ENCODE measurements around the gene NOL7.

NOL7 gene

GRCh38 chr6:13614926-13615791 lies at the start of gene NOL7:
Gene NOL7 (plus strand): TSS chr6:13615335. CDS start chr6:13615359, 24 bp downstream.
- peak; percentile 97 to 98 for DNase-seq (ENCODE audit: extremely low read depth in 1 of 2, low read depth in 1 of 2)

- DNase-seq (ENCODE audit: extremely low read depth in 1 of 2, low read depth in 1 of 2): no peak
Measured at GRCh38 chr6:13565921-13566320, 49.2 kb upstream of the NOL7 start.

DNA sequence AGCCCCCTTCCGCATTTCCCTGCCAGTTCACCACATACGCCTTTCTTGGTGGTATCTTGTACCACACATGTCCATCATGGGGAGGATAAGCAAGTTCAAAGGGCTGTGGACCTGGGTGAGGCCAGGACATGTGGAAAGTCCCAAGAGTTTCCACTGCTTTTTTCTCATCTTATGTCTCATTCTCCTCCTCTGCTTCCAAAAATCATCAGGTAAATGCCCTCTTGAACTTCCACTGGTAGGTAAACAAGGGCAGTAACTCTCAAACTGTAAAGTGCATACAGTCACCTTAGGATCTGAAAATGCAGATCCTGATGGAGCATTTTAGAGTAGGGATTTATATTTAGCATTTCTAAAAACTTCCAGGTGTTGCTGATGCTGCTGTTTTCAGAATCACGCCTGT lies 48.6 kb upstream of the NOL7 start:
- no peak for DNase-seq (ENCODE audit: extremely low read depth in 1 of 2, low read depth in 1 of 2)

DNA sequence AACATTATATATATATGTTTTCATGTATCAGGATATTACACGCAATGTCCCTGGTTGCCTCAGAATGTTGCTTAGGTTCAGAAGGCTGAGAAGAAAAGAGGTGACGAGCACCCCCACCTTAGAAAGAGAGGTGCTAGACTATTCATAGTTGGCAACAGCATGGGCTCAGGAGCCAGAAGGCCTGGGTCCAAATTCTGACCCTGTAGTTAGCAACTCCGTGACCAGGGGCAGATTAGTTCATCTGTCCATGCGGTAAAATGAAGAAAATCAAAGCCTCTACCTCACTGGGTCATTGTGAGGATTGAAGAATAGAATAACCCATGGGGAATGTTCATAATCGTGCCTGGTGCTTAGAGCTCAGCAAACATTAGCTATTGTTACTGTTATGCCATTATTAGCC lies 46.2 kb upstream of the NOL7 start:
- no peak for DNase-seq (ENCODE audit: extremely low read depth in 1 of 2, low read depth in 1 of 2)

GRCh38 chr6:13572240-13572639 lies 42.9 kb upstream of the NOL7 start:
- no peak for DNase-seq (ENCODE audit: extremely low read depth in 1 of 2, low read depth in 1 of 2)

DNA sequence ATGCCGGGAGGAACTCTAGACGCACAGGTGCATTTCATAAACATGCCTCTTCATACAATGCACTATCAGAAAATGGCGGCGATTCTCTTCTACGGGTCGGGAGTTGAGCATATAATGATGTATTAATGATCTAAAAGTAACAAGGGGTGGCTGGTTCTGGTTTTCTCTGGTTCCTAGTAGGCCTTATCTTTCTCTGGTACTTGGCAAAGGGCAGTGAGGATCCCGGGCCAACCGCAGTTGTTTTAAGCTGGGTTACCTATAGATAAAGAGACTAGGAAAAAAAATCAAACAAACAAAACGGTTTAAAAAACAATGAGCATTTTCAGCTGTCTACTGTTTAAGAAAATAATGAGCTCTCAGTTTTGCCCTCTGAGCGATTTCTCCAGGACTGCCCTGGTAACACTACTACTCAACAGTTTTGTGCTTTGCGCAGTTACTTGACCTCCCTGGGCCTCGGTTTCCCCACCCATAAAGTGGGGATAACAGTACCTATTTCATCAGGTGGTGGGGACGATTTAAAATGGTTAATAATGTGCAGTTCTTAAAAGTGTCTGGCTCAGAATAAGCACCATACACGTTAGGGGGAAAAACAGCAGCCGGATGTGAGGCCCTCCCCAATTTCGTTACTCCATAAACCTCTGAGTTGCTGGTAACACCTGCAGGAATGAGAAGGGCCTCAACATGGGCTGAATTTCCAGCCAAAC lies 42.0 kb upstream of the NOL7 start:
- no peak for DNase-seq (ENCODE audit: extremely low read depth in 1 of 2, low read depth in 1 of 2)

- no peak for DNase-seq (ENCODE audit: extremely low read depth in 1 of 2, low read depth in 1 of 2)
Measured at GRCh38 chr6:13573669-13574110, 41.4 kb upstream of the NOL7 start.

DNA sequence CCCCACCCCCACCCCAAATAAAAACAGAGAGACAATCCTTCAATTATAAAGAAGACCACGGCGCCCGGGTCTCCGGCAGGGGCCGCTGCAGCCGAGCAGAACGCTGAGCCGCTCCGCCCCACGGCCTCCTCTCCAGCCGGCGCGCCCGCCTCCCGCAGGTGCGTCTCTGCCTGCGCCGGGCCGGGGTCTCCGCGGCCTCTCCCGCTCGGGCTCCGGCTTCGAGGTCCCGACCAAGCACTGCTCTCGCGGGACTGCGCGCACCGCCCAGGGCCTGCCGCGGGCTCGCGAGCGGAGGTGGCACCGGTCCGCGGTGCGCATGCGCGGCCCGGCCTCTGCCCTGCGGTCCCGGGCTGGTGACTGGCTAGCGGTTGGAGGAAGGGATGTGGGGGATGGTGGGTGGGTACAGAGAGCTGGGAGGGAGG lies 41.0 kb upstream of the NOL7 start:
- DNase-seq (ENCODE audit: extremely low read depth in 1 of 2, low read depth in 1 of 2): peak; percentile 90 to 91

DNA sequence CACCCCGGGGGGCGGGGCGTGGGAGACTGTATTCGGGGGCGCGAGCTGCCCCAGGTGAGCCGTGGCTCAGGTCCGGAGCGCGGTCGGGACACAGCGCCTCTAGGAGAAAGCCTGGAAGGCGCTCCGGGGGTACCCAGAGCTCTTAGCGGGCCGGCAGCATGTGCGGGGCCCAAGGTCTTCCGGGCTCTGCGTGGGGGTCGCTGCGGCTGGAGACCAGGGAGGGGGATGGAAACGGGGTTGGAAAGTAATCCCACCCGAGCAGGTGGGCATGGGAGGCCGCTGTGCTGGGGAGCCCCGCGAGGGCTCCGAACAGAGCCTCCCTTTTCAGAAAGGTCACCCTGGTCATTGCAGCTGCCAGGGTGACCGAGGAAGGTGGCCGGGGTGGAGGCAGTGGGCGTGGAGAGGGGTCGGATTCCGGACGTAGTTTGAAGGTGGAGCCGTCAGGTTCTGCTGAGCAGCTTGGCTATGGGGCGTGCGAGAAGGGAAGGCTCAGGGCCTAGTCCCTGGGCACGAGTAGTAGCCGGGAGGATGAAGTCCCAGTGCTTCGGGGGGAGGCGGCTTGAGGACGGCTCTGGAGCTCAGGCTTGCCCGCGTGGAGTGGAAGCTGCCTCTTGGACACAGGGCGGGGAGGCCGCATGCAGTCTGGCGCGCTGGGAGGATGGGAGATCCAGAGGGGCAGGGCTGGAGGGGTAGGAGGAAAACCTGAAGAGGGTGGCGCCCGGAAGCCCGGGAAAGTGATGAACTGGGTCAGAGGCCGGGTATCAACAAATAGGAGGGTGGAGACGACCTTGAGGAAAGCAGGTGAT lies 40.4 kb upstream of the NOL7 start, which contains the start of gene SIRT5:
SIRT5 (plus strand) TSS at position 31 of the 806 bp plus-strand sequence. CDS start 9,510 bp downstream, outside the sequence.
- peak; percentile 40 to 45 for DNase-seq (ENCODE audit: extremely low read depth in 1 of 2, low read depth in 1 of 2)

GRCh38 chr6:13575377-13575775 lies 39.8 kb upstream of the NOL7 start:
- no peak for DNase-seq (ENCODE audit: extremely low read depth in 1 of 2, low read depth in 1 of 2)

GRCh38 chr6:13576017-13576416 lies 39.1 kb upstream of the NOL7 start:
- no peak for DNase-seq (ENCODE audit: extremely low read depth in 1 of 2, low read depth in 1 of 2)

DNA sequence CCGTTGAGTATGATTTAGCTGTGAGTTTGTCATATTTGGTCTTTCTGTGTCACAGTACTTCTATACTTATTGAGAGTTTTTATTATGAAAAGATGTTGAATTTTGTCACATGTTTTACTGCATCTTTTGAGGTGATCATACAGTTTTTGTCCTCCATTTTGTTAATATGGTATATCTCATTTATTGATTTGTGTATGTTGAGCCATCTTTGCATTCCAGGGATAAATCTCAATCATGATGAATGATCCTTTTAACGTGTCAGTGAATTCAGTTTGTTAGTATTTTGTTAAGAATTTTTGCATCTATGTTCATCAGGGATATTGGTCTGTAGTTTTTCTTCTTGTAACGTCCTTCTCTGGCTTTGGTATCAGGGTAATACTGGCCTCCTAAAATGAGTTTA lies 37.2 kb upstream of the NOL7 start:
- no peak for DNase-seq (ENCODE audit: extremely low read depth in 1 of 2, low read depth in 1 of 2)

- DNase-seq (ENCODE audit: extremely low read depth in 1 of 2, low read depth in 1 of 2): no peak
Measured at GRCh38 chr6:13579911-13580310, 35.2 kb upstream of the NOL7 start.

DNA sequence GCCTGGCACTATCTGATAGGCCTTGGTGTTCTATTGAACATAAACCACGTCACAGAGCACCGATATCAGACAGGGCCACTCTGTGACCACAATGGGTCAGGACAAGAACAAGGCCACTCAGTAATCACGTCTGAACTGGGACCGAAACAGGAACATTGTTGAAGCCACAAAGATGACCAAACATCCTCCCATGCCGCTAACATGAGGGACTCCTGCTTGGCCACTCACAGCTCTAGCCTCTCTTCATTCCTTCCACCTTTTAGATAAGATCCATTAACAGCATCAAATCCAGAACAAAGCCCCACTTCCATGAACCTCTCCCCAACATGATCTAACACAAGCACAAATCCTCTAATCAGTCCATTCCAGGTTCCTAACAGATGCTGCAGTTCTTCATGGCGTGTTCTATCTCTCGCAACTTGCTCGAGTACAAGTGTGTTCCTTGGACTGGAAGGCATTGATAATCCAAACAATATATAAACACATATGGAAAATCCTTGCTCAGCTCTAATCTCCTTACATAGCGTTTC lies 33.4 kb upstream of the NOL7 start:
- DNase-seq (ENCODE audit: extremely low read depth in 1 of 2, low read depth in 1 of 2): no peak

DNA sequence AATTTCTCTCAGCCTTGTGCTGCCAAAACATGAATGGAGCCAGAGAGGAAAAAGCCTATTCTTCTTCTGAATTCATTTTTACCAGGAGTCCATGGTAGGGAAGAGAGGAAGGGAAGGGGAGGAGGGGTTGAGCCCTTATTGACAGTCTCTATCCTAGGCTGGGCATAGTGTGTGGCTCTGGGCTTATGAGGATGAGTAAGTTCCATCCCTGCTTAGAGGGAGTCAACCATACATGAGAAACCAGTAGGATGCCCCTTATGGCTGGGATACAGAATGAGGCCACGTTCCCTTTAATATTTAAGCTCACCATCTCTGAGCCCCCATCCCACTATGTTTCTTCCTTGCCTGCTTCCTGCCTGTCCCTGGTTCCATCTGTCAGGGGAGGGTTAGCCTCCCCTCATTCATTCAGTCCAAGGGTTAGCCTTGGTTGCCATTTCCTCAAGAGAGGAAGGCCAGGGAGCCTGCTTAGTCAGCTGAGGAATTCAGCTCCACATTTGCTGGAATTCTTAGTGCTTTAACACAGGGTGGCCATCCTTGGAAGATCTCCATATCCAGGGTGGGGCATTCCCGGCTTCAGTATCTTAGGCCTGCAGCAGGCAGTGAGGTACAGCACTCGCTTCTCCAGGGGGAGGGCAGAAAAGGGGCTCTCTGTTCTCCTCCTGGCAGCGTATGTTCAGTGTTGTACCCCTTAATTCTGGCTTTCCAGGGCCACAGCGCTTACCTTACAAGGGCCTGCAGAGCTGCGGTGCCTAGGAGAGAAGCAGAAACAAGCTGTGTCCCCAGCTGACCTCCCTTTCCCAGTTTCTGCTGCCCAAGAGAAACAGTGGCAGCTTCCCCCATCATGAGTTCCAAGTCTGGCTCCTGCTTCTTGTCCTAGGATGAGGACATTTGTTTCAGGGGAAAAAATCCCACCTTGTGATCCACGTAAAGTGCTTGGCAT lies 28.3 kb upstream of the NOL7 start:
- no peak for DNase-seq (ENCODE audit: extremely low read depth in 1 of 2, low read depth in 1 of 2)

GRCh38 chr6:13589801-13590200 lies 25.3 kb upstream of the NOL7 start:
- no peak for DNase-seq (ENCODE audit: extremely low read depth in 1 of 2, low read depth in 1 of 2)

DNA sequence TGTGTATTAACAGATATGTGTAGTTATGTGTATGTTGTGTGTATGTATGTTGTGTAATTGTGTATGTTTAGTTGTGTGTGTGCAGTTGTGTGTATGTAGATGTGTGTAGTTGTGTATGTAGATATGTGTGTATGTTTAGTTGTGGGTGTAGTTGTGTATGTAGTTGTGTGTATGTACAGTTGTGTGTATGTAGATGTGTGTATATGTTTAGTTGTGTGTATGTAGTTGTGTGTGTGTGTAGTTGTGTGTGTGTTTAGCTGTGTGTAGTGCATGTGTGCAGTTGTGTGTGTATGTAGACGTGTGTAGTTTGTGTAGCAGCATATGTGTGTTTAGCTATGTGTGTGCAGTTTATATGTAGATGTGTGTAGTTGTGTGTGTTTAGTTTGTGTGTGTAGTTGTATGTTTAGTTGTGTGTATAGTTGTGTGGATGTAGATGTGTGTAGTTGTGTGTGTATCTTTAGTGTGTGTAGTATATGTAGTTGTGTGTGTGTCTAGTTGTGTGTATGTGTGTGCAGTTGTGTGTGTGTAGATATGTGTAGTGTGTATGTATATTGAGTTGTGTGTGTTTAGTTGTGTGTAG lies 24.5 kb upstream of the NOL7 start:
- no peak for DNase-seq (ENCODE audit: extremely low read depth in 1 of 2, low read depth in 1 of 2)

DNA sequence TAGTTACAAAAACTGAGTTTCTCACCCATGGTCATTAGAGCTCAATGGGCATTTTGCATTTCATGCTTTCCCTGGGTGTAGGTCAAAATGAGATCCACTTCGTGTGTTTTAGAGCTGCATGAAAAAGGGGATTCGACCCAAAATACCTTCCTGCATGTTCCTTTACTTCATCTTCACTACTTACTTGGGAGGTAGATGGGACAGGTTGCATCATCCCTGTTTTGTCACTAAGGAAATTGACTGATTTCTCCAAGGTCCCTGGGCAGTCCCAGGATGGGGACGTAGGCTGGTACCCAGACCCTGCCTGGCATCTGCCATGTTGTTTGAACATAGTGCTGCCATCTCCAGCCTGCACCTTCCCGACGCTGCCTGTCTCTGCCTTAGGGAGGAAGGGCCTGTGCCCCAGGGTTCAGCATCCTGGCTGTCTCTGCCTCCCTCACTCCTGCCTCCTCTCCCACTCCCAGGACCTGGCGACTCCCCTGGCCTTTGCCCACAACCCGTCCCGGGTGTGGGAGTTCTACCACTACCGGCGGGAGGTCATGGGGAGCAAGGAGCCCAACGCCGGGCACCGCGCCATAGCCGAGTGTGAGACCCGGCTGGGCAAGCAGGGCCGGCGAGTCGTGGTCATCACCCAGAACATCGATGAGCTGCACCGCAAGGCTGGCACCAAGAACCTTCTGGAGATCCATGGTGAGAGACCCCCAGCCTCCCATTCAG lies 23.8 kb upstream of the NOL7 start:
- DNase-seq (ENCODE audit: extremely low read depth in 1 of 2, low read depth in 1 of 2): no peak

GRCh38 chr6:13593103-13593502 lies 22.0 kb upstream of the NOL7 start:
- DNase-seq (ENCODE audit: extremely low read depth in 1 of 2, low read depth in 1 of 2): no peak

Measured in activated CD8-positive, alpha-beta memory T cell treated with anti-CD3 and anti-CD28 coated beads for 1 hour (primary cell).